HEK293 (cell line): Measurements from ENCODE around the gene NOC2L.

Experiments used
- GLIS1 ChIP-seq: fragments of 450-650 bp; formaldehyde crosslinking; IDR thresholded peaks from 2 replicates; pipeline ENCODE4 v1.5.1; 2016; ENCODE audit warnings: missing biosample characterization, missing genetic modification characterization
- KLF10 ChIP-seq: fragments of 450-650 bp; IDR thresholded peaks from 2 replicates; pipeline ENCODE4 v1.5.1; 2018; ENCODE audit warnings: missing biosample characterization, mild to moderate bottlenecking, missing genetic modification characterization
- KLF16 ChIP-seq: fragments of 450-650 bp; formaldehyde crosslinking; IDR thresholded peaks from 2 replicates; pipeline ENCODE4 v1.5.1; 2017; ENCODE audit warnings: missing biosample characterization, missing genetic modification characterization
- KLF8 ChIP-seq: fragments of 450-650 bp; formaldehyde crosslinking; IDR thresholded peaks from 2 replicates; pipeline ENCODE4 v1.5.1; 2016; ENCODE audit warnings: missing biosample characterization, missing genetic modification characterization
- MEIS1 ChIP-seq: sonication (generic); formaldehyde crosslinking; IDR thresholded peaks from 2 replicates; pipeline ENCODE4 v1.8.1; 2022; ENCODE audit warnings: missing genetic modification reagents, mild to moderate bottlenecking, borderline replicate concordance
- PBX3 ChIP-seq: sonication (generic); formaldehyde crosslinking; IDR thresholded peaks from 2 replicates; pipeline ENCODE4 v1.8.1; 2022; ENCODE audit warnings: mild to moderate bottlenecking, moderate library complexity, missing genetic modification reagents
- SCRT2 ChIP-seq: fragments of 450-650 bp; formaldehyde crosslinking; IDR thresholded peaks from 2 replicates; pipeline ENCODE4 v1.5.1; 2016; ENCODE audit warnings: missing biosample characterization, missing genetic modification characterization
- ZBTB7A ChIP-seq: fragments of 450-650 bp; formaldehyde crosslinking; IDR thresholded peaks from 2 replicates; pipeline ENCODE4 v1.5.1; 2016; ENCODE audit warnings: low read depth, missing biosample characterization, missing genetic modification characterization
- ZFHX2 ChIP-seq: fragments of 450-650 bp; formaldehyde crosslinking; conservative IDR thresholded peaks from 2 replicates; pipeline ENCODE4 v1.5.1; 2016; ENCODE audit warnings: missing biosample characterization, missing genetic modification characterization
- ZNF133 ChIP-seq: fragments of 450-650 bp; formaldehyde crosslinking; IDR thresholded peaks from 2 replicates; pipeline ENCODE4 v1.5.1; 2016; ENCODE audit warnings: missing biosample characterization, missing genetic modification characterization
- ZNF140 ChIP-seq: fragments of 450-650 bp; formaldehyde crosslinking; IDR thresholded peaks from 2 replicates; pipeline ENCODE4 v1.5.1; 2016; ENCODE audit warnings: missing biosample characterization, missing genetic modification characterization
- ZNF248 ChIP-seq: fragments of 450-650 bp; formaldehyde crosslinking; IDR thresholded peaks from 2 replicates; pipeline ENCODE4 v1.5.1; 2017; ENCODE audit warnings: missing biosample characterization, missing genetic modification characterization
- ZNF266 ChIP-seq: fragments of 450-650 bp; formaldehyde crosslinking; IDR thresholded peaks from 2 replicates; pipeline ENCODE4 v1.5.1; 2016; ENCODE audit warnings: missing biosample characterization, missing genetic modification characterization, low read depth
- ZNF335 ChIP-seq: fragments of 450-650 bp; formaldehyde crosslinking; conservative IDR thresholded peaks from 2 replicates; pipeline ENCODE4 v1.5.1; 2016; ENCODE audit warnings: missing biosample characterization, missing genetic modification characterization
- ZNF366 ChIP-seq: fragments of 450-650 bp; formaldehyde crosslinking; conservative IDR thresholded peaks from 2 replicates; pipeline ENCODE4 v1.5.1; 2016; ENCODE audit warnings: missing biosample characterization, missing genetic modification characterization
- ZNF398 ChIP-seq: fragments of 450-650 bp; formaldehyde crosslinking; IDR thresholded peaks from 2 replicates; pipeline ENCODE4 v1.5.1; 2017; ENCODE audit warnings: missing biosample characterization, missing genetic modification characterization
- ZNF416 ChIP-seq: fragments of 450-650 bp; formaldehyde crosslinking; IDR thresholded peaks from 2 replicates; pipeline ENCODE4 v1.5.1; 2016; ENCODE audit warnings: missing biosample characterization, missing genetic modification characterization
- ZNF433 ChIP-seq: fragments of 450-650 bp; formaldehyde crosslinking; IDR thresholded peaks from 2 replicates; pipeline ENCODE4 v1.5.1; 2016; ENCODE audit warnings: missing biosample characterization, missing genetic modification characterization, low read depth
- ZNF449 ChIP-seq: fragments of 450-650 bp; formaldehyde crosslinking; IDR thresholded peaks from 2 replicates; pipeline ENCODE4 v1.5.1; 2017; ENCODE audit warnings: missing biosample characterization, mild to moderate bottlenecking, missing genetic modification characterization, moderate library complexity
- ZNF549 ChIP-seq: fragments of 450-650 bp; IDR thresholded peaks from 2 replicates; pipeline ENCODE4 v1.5.1; 2018; ENCODE audit warnings: missing biosample characterization, missing genetic modification characterization, mild to moderate bottlenecking, inconsistent platforms, moderate library complexity
- ZNF626 ChIP-seq: fragments of 450-650 bp; sonication (Bioruptor Pico); formaldehyde crosslinking; IDR thresholded peaks from 2 replicates; pipeline ENCODE4 v1.5.1; 2018; ENCODE audit warnings: missing biosample characterization, missing genetic modification characterization, inconsistent platforms
- ZNF658 ChIP-seq: fragments of 450-650 bp; formaldehyde crosslinking; IDR thresholded peaks from 2 replicates; pipeline ENCODE4; 2016; ENCODE audit warnings: missing biosample characterization, missing genetic modification characterization
- ZNF660 ChIP-seq: fragments of 450-650 bp; IDR thresholded peaks from 2 replicates; pipeline ENCODE4 v1.5.1; 2018; ENCODE audit warnings: missing biosample characterization, mild to moderate bottlenecking, missing genetic modification characterization
- ZNF791 ChIP-seq: fragments of 450-650 bp; formaldehyde crosslinking; IDR thresholded peaks from 2 replicates; pipeline ENCODE4 v1.5.1; 2016; ENCODE audit warnings: missing biosample characterization, missing genetic modification characterization
- ZSCAN16 ChIP-seq: fragments of 450-650 bp; formaldehyde crosslinking; IDR thresholded peaks from 2 replicates; pipeline ENCODE4 v1.5.1; 2016; ENCODE audit warnings: missing biosample characterization, missing genetic modification characterization
- ZSCAN18 ChIP-seq: fragments of 450-650 bp; formaldehyde crosslinking; IDR thresholded peaks from 2 replicates; pipeline ENCODE4 v1.5.1; 2016; ENCODE audit warnings: missing biosample characterization, missing genetic modification characterization
- TF ChIP-seq, protein P1 (sequence below): fragments of 450-650 bp; formaldehyde crosslinking; IDR thresholded peaks from 2 replicates; pipeline ENCODE4 v1.5.1; 2016; ENCODE audit warnings: missing biosample characterization, missing genetic modification characterization
- TF ChIP-seq, protein P2 (sequence below): fragments of 450-650 bp; formaldehyde crosslinking; IDR thresholded peaks from 2 replicates; pipeline ENCODE4 v1.5.1; 2016; ENCODE audit warnings: missing biosample characterization, missing genetic modification characterization, low read depth

Gene NOC2L

DNA sequence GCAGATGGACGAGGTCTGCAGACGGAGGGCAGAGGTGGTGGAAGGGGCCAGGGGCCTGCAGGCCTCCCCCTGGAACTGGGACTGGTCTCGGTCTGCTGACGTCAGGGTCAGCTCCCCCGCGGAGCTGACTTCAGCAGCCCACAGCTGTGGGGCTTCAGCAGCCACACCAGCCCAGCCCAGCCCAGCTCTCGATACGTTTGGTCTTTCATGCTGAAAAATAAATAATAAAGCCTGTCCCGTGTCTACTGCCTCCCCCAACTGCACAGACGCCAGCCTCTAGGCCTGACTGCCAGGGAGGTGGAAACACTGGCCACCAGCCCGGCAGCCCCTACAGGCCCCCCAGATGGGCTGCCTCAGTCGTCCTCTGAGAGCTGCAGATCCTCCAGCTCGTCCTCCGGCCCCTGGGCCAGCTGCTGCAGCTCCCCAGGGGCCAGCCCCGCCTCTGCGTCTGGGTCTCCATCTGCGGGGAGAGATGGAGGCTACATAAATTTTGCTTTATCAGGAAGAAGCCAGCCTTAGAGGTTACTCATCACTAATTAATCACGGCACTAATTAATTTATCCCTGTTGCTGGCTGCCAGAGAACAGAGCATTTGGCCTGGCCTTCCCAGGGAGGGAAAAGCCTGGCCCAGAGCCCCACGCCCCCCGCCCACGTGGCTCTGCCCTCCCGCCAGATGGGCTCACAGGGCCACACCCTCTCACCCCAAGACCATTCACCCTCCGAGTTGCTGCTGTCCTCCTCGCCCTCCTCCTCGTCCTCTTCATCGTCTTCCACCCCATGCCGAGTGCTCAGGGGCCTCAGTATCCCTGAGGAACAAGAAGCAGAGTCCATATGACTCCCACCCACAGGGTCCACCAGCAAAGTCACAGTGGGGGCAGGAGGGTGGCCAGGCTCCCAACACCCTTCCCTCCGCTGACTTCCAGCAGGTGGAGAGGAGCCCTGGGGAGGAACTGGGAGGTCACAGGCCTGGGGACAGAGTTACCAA, 14.4 kb downstream of the NOC2L start (continued):
- TF ChIP-seq ZNF248 (tag by site-specific recombination), result no peak
- peak; percentile 33; the same call in 1 of the 2 replicates for TF ChIP-seq KLF16 (tag by site-specific recombination)
- peak; percentile 28; the same call in 1 of the 2 replicates for TF ChIP-seq ZNF398 (tag by site-specific recombination)
- no peak for TF ChIP-seq ZSCAN18 (tag by site-specific recombination)
- TF ChIP-seq, protein P1, sequence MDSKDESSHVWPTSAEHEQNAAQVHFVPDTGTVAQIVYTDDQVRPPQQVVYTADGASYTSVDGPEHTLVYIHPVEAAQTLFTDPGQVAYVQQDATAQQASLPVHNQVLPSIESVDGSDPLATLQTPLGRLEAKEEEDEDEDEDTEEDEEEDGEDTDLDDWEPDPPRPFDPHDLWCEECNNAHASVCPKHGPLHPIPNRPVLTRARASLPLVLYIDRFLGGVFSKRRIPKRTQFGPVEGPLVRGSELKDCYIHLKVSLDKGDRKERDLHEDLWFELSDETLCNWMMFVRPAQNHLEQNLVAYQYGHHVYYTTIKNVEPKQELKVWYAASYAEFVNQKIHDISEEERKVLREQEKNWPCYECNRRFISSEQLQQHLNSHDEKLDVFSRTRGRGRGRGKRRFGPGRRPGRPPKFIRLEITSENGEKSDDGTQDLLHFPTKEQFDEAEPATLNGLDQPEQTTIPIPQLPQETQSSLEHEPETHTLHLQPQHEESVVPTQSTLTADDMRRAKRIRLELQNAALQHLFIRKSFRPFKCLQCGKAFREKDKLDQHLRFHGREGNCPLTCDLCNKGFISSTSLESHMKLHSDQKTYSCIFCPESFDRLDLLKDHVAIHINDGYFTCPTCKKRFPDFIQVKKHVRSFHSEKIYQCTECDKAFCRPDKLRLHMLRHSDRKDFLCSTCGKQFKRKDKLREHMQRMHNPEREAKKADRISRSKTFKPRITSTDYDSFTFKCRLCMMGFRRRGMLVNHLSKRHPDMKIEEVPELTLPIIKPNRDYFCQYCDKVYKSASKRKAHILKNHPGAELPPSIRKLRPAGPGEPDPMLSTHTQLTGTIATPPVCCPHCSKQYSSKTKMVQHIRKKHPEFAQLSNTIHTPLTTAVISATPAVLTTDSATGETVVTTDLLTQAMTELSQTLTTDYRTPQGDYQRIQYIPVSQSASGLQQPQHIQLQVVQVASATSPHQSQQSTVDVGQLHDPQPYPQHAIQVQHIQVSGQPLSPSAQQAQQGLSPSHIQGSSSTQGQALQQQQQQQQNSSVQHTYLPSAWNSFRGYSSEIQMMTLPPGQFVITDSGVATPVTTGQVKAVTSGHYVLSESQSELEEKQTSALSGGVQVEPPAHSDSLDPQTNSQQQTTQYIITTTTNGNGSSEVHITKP, result peak; percentile 97
- no peak for TF ChIP-seq ZNF133 (tag by site-specific recombination)
- no peak for TF ChIP-seq ZNF433
- no peak for TF ChIP-seq ZNF140 (tag by site-specific recombination)
- TF ChIP-seq KLF10 (tag by site-specific recombination), result peak; percentile 86; the same call in 1 of the 2 replicates
- no peak for TF ChIP-seq MEIS1 (CRISPR knock-in tag)
- peak; percentile 81 for TF ChIP-seq ZFHX2 (tag by site-specific recombination)
- TF ChIP-seq ZBTB7A (tag by site-specific recombination), result peak; percentile 58; the same call in 1 of the 2 replicates
- no peak for TF ChIP-seq ZNF626
- TF ChIP-seq GLIS1 (tag by site-specific recombination), result peak; percentile 97
- TF ChIP-seq ZNF449 (tag by site-specific recombination), result peak; percentile 90
- TF ChIP-seq ZNF658 (tag by site-specific recombination), result no peak
- TF ChIP-seq ZNF549 (tag by site-specific recombination), result no peak
- TF ChIP-seq SCRT2 (tag by site-specific recombination), result peak; percentile 23; the same call in 1 of the 2 replicates
- no peak for TF ChIP-seq ZSCAN16 (tag by site-specific recombination)
- TF ChIP-seq ZNF366 (tag by site-specific recombination), result peak; percentile 5; the same call in 1 of the 2 replicates
- peak; percentile 81 for TF ChIP-seq KLF8 (tag by site-specific recombination)
- TF ChIP-seq ZNF791 (tag by site-specific recombination), result no peak
- no peak for TF ChIP-seq PBX3
- no peak for TF ChIP-seq ZNF660
- TF ChIP-seq, protein P2, sequence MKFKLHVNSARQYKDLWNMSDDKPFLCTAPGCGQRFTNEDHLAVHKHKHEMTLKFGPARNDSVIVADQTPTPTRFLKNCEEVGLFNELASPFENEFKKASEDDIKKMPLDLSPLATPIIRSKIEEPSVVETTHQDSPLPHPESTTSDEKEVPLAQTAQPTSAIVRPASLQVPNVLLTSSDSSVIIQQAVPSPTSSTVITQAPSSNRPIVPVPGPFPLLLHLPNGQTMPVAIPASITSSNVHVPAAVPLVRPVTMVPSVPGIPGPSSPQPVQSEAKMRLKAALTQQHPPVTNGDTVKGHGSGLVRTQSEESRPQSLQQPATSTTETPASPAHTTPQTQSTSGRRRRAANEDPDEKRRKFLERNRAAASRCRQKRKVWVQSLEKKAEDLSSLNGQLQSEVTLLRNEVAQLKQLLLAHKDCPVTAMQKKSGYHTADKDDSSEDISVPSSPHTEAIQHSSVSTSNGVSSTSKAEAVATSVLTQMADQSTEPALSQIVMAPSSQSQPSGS (tag by site-specific recombination), result peak; percentile 62; the same call in 1 of the 2 replicates
- TF ChIP-seq ZNF335, result no peak
- TF ChIP-seq ZNF416 (tag by site-specific recombination), result no peak
- TF ChIP-seq ZNF266 (tag by site-specific recombination), result no peak
